GM23338 (cell line): Measurements from ENCODE around the gene LRRFIP2.

Experiments
- CTCF ChIP-seq, 2 experiments: fragments of 200-600 bp in 1 of 2; sonication (generic) in 1 of 2; conservative IDR thresholded peaks; 2 replicates each; pipeline versions ENCODE4 v1.5.1 to v1.6.1; 2016 to 2017; ENCODE audit warnings: antibody characterized with exemption in 2 of 2, low read depth in 2 of 2, mild to moderate bottlenecking in 2 of 2, moderate library complexity in 1 of 2
- EZH2 ChIP-seq: fragments of 200-600 bp; sonication (generic); IDR thresholded peaks from one replicate; pipeline ENCODE4 v1.8.0; 2017; ENCODE audit warnings: antibody characterized with exemption, mild to moderate bottlenecking, low read depth; ENCODE audit not compliant: unreplicated experiment
- STAT1 ChIP-seq: IDR thresholded peaks from one replicate; pipeline ENCODE4 v1.6.1; 2016; ENCODE audit warnings: antibody characterized with exemption; ENCODE audit not compliant: unreplicated experiment

DNA sequence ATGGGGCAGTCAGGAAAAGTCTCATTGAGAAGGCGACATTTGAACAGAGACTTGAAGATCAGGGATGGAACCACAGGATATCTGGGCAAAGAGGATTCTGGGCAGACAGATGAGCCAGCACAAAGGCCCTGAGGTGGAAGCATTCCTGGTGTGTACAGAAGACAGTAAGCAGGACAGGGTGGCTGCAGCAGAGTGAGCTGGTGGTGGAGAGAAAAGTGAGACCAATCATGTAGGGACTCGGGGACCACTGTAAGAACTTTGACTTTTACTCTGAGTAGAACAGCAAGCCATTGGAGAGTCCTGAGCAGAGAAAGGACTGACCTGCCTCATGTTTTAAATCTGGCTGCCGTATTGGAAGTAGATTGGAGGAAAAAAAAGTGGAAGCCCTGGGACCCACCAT is 29.9 kb upstream of the LRRFIP2 start:
- TF ChIP-seq CTCF (conservative IDR thresholded peaks at IDR 0.05; ENCODE audit: low read depth in 2 of 2) (no peak), STAT1 (no peak), EZH2 (no peak)
